Left ventricle myocardium superior (tissue), 1 donor: ENCODE results near the gene PRPF40B. TPM values are rescaled to one million over a fixed set of nuclear protein-coding genes. Genes with fewer than 3 reads are reported as not detected.

ENCODE experiments used
- ATAC-seq: fragments of 200-7000 bp; cut with Tn5 transposase; one replicate; pipeline ENCODE4 v1.9.1; 2020; ENCODE audit warnings: mild to moderate bottlenecking, moderate library complexity
- DNase-seq: peaks from one replicate; pipeline ENCODE4 v3.0.0-alpha.2; 2020
- intact Hi-C: fragments of 100-400 bp; cut with micrococcal nuclease; formaldehyde crosslinking; loops from one replicate; pipeline ENCODE4 v1.11.0; 2022
- total RNA-seq: library from RNA; stranded (reverse); fragmentation: NEBNext Ultra II Directional; extraction: Animal tissue kit (Norgen Biotek cat#: 25700); gene quantifications from one replicate; pipeline ENCODE4 v1.2.1, GENCODE V29; 2021
- donor health status: DM: no; HTN: yes; CAD: no; lungs with severe emphysema.

PRPF40B gene
- total RNA-seq, 1 donor from 2014 or later: 21.1 TPM

GRCh38 chr12:49672301-49673217, 49.2 kb downstream of the PRPF40B start:
- no peak for DNase-seq
- ATAC-seq: no peak
- intact Hi-C loops: no loop called here

GRCh38 chr12:49673446-49674317, 50.3 kb downstream of the PRPF40B start:
- DNase-seq: peak; percentile 94
- ATAC-seq: peak; percentile 96
- intact Hi-C loops: no loop called here

- intact Hi-C loops: no loop called here
Observed at GRCh38 chr12:49674318-49674981, 51.1 kb downstream of the PRPF40B start.

GRCh38 chr12:49675137-49675536, 51.8 kb downstream of the PRPF40B start:
- ATAC-seq (no peak), DNase-seq (no peak)
- intact Hi-C loops: no loop called here

More at GRCh38 chr12:49674318-49674981, 51.1 kb downstream of the PRPF40B start:
- DNase-seq (no peak), ATAC-seq (peak; percentile 45)

- intact Hi-C loops: no loop called here
- no peak for DNase-seq
- no peak for ATAC-seq
Observed at GRCh38 chr12:49678711-49679110, 55.4 kb downstream of the PRPF40B start.

GRCh38 chr12:49680075-49680474, 56.7 kb downstream of the PRPF40B start:
- intact Hi-C loops: no loop called here
- no peak for DNase-seq
- no peak for ATAC-seq

GRCh38 chr12:49683599-49684309, 60.4 kb downstream of the PRPF40B start:
- ATAC-seq: no peak
- DNase-seq: no peak
- intact Hi-C loops: no loop called here

- intact Hi-C loops: no loop called here
- ATAC-seq: no peak
- no peak for DNase-seq
Observed at GRCh38 chr12:49684310-49684854, 61.0 kb downstream of the PRPF40B start.

GRCh38 chr12:49687941-49688340, 64.6 kb downstream of the PRPF40B start:
- intact Hi-C loops: no loop called here
- no peak for ATAC-seq
- DNase-seq: no peak

- intact Hi-C loops: no loop called here
- DNase-seq (no peak), ATAC-seq (no peak)
Observed at GRCh38 chr12:49689237-49689636, 65.9 kb downstream of the PRPF40B start.

- no peak for ATAC-seq
Observed at GRCh38 chr12:49689785-49690184, 66.4 kb downstream of the PRPF40B start.

GRCh38 chr12:49692851-49693250, 69.5 kb downstream of the PRPF40B start:
- ATAC-seq (no peak), DNase-seq (no peak)
- intact Hi-C loops: no loop called here

More at GRCh38 chr12:49689785-49690184, 66.4 kb downstream of the PRPF40B start:
- intact Hi-C loops: no loop called here
- no peak for DNase-seq

- DNase-seq (no peak), ATAC-seq (no peak)
- intact Hi-C loops: no loop called here
Observed at GRCh38 chr12:49693931-49694444, 70.6 kb downstream of the PRPF40B start.

Other genes starting within 250 kb of the PRPF40B start
- gene KCNH3, start 84.5 kb upstream of the PRPF40B start, total RNA-seq: 0.30 TPM
- gene MCRS1, start 55.4 kb upstream of the PRPF40B start, total RNA-seq: 94.4 TPM
- 0.47 TPM for gene FAM186B, start 17.9 kb upstream of the PRPF40B start, total RNA-seq
- gene FMNL3, start 83.8 kb downstream of the PRPF40B start, total RNA-seq: 11.3 TPM
- gene TMBIM6, start 118.0 kb downstream of the PRPF40B start, total RNA-seq: 255 TPM
- gene NCKAP5L, start 204.9 kb downstream of the PRPF40B start, total RNA-seq: 32.3 TPM
- gene BCDIN3D, start 219.5 kb downstream of the PRPF40B start, total RNA-seq: 2.7 TPM